Occipital lobe (tissue), 3 donors: ENCODE results near the gene CHKA. TPM values are rescaled to one million over a fixed set of nuclear protein-coding genes. Genes with fewer than 3 reads are reported as not detected.

Experiments used
- DNase-seq: peaks from one replicate; lab custom pipeline; 2025; lab: John Stamatoyannopoulos, UW
- small RNA-seq: library from RNA; depleted of rRNA; stranded (forward); fragments of <200 nt; gene quantifications from one replicate; pipeline ENCODE3, GENCODE V24; 2014
- total RNA-seq: library from RNA; depleted of rRNA; stranded (reverse); fragments of >200 nt; gene quantifications from one replicate; pipeline ENCODE4 v1.2.3, GENCODE V29; 2014

Gene CHKA
- total RNA-seq, 1 donor from 2014 or later, result 32.8 TPM

- no peak for DNase-seq
These were observed 118.0 kb downstream of the CHKA start for GRCh38 chr11:68002938-68003845.

Small RNAs within 50 kb of the gene (small RNA-seq; reads per million reads assigned to genes)
- not detected for gene MIR6753

Other genes starting within 250 kb of the CHKA start
- 4.1 TPM for gene UNC93B1, start 117.3 kb downstream of the CHKA start, total RNA-seq
- gene ALDH3B1, start 111.1 kb downstream of the CHKA start, total RNA-seq, result 0.94 TPM
- 42.3 TPM for gene NDUFS8, start 90.7 kb downstream of the CHKA start, total RNA-seq
- 3.1 TPM for gene TCIRG1, start 82.4 kb downstream of the CHKA start, total RNA-seq
- gene KMT5B, start 91.9 kb upstream of the CHKA start, total RNA-seq, result 139 TPM
- 10.6 TPM for gene C11orf24, start 150.6 kb upstream of the CHKA start, total RNA-seq
- gene LRP5, start 191.2 kb upstream of the CHKA start, total RNA-seq, result 15.1 TPM